GM12892 (cell line): Measurements from ENCODE around the gene CDH23.

Experiments
- POLR2A ChIP-seq: IDR thresholded peaks from 2 replicates; pipeline ENCODE4 v1.6.1; 2011; ENCODE audit warnings: low read depth, low read length, control low read depth
- POLR2AphosphoS5 ChIP-seq: IDR thresholded peaks from 2 replicates; pipeline ENCODE4 v1.6.1; 2011; ENCODE audit warnings: low read depth, low read length, control low read depth
- TAF1 ChIP-seq: IDR thresholded peaks from 2 replicates; pipeline ENCODE4 v1.6.1; 2011; ENCODE audit warnings: low read depth, mild to moderate bottlenecking, control low read depth, low read length, borderline replicate concordance

- no peak for TF ChIP-seq POLR2AphosphoS5
- no peak for TF ChIP-seq POLR2A
- no peak for TF ChIP-seq TAF1
Observed at GRCh38 chr10:71596759-71597158, 200.0 kb downstream of the CDH23 start.
